GM23338 (cell line): ENCODE data around the gene CSTPP1. TPM values are rescaled to one million over a fixed set of nuclear protein-coding genes. Genes with fewer than 3 reads are reported as not detected.

ENCODE experiments used
- ATAC-seq: fragments of 200-7000 bp; cut with Tn5 transposase; 3 replicates; pipeline ENCODE4 v1.9.1; 2020
- DNase-seq: peaks from one replicate; pipeline ENCODE4 v3.0.0-alpha.2; 2015; ENCODE audit warnings: low spot score
- H2AFZ ChIP-seq: fragments of 200-600 bp; sonication (generic); 2 replicates; pipeline ENCODE4 v1.8.0; 2016; ENCODE audit warnings: antibody characterized with exemption, mild to moderate bottlenecking, moderate library complexity
- H3F3A ChIP-seq: fragments of 200-600 bp; sonication (generic); replicated peaks from 2 replicates; pipeline ENCODE4 v1.8.0; 2017; ENCODE audit warnings: antibody characterized with exemption, mixed run types, low read depth
- H3K27ac ChIP-seq: fragments of 200-600 bp; sonication (generic); 2 replicates; pipeline ENCODE4 v1.6.1; 2016; ENCODE audit warnings: low read depth
- H3K27me3 ChIP-seq: fragments of 200-600 bp; sonication (generic); 2 replicates; pipeline ENCODE4 v1.8.0; 2016; ENCODE audit warnings: mild to moderate bottlenecking, mixed run types, moderate library complexity; ENCODE audit not compliant: insufficient read depth
- H3K36me3 ChIP-seq: fragments of 200-600 bp; sonication (generic); 2 replicates; pipeline ENCODE4 v1.8.0; 2016; ENCODE audit warnings: mild to moderate bottlenecking; ENCODE audit not compliant: insufficient read depth
- H3K4me1 ChIP-seq: fragments of 200-600 bp; sonication (generic); 2 replicates; pipeline ENCODE4 v1.8.0; 2016; ENCODE audit warnings: mild to moderate bottlenecking, moderate library complexity; ENCODE audit not compliant: insufficient read depth
- H3K4me2 ChIP-seq: fragments of 200-600 bp; sonication (generic); 2 replicates; pipeline ENCODE4 v1.7.1; 2017; ENCODE audit warnings: mixed run types
- H3K4me3 ChIP-seq: fragments of 200-600 bp; sonication (generic); 2 replicates; pipeline ENCODE4 v1.6.1; 2016; ENCODE audit warnings: mixed run types
- H3K79me2 ChIP-seq: fragments of 200-600 bp; sonication (generic); replicated peaks from 2 replicates; pipeline ENCODE4 v1.8.0; 2017; ENCODE audit warnings: mild to moderate bottlenecking; ENCODE audit not compliant: insufficient read depth
- H3K9me2 ChIP-seq: fragments of 200-600 bp; sonication (generic); 2 replicates; pipeline ENCODE4 v1.8.0; 2017; ENCODE audit not compliant: insufficient read depth
- H4K20me1 ChIP-seq: fragments of 200-600 bp; sonication (generic); replicated peaks from 2 replicates; pipeline ENCODE4 v1.8.0; 2017; ENCODE audit warnings: mild to moderate bottlenecking; ENCODE audit not compliant: insufficient read depth
- H3K27ac Mint-ChIP-seq: 2 replicates; pipeline ENCODE4 v1.8.0; 2020; ENCODE audit warnings: inconsistent platforms, mild to moderate bottlenecking, moderate library complexity, mixed read lengths
- H3K27me3 Mint-ChIP-seq: 3 replicates; pipeline ENCODE4 v1.8.0; 2022; ENCODE audit warnings: low read depth, mild to moderate bottlenecking, moderate library complexity, mixed read lengths, inconsistent platforms; ENCODE audit not compliant: insufficient read depth, poor library complexity
- H3K36me3 Mint-ChIP-seq: 3 replicates; pipeline ENCODE4 v1.8.0; 2021; ENCODE audit warnings: low read depth, mild to moderate bottlenecking, inconsistent platforms, moderate library complexity, mixed read lengths
- H3K4me1 Mint-ChIP-seq: 3 replicates; pipeline ENCODE4 v1.8.0; 2020; ENCODE audit warnings: mild to moderate bottlenecking, inconsistent platforms, mixed read lengths
- H3K4me3 Mint-ChIP-seq: 3 replicates; pipeline ENCODE4 v1.8.0; 2021; ENCODE audit warnings: moderate library complexity, mild to moderate bottlenecking, inconsistent platforms, mixed read lengths
- H3K9me3 Mint-ChIP-seq: 3 replicates; pipeline ENCODE4 v1.8.0; 2020; ENCODE audit warnings: moderate library complexity, mild to moderate bottlenecking, inconsistent platforms, mixed read lengths
- CREB1 ChIP-seq: fragments of 250-450 bp; sonication (Bioruptor Pico); IDR thresholded peaks from 2 replicates; pipeline ENCODE4 v1.5.0; 2020; ENCODE audit warnings: low read depth, mild to moderate bottlenecking, moderate library complexity
- CTCF ChIP-seq, 2 experiments: fragments of 200-600 bp in 1 of 2; sonication (generic) in 1 of 2; conservative IDR thresholded peaks; 2 replicates each; pipeline versions ENCODE4 v1.5.1 to v1.6.1; 2016 to 2017; ENCODE audit warnings: antibody characterized with exemption in 2 of 2, low read depth in 2 of 2, mild to moderate bottlenecking in 2 of 2, moderate library complexity in 1 of 2
- ETS1 ChIP-seq: IDR thresholded peaks from 2 replicates; pipeline ENCODE4 v1.6.1; 2016; ENCODE audit warnings: antibody characterized with exemption
- EZH2 ChIP-seq: fragments of 200-600 bp; sonication (generic); IDR thresholded peaks from one replicate; pipeline ENCODE4 v1.8.0; 2017; ENCODE audit warnings: antibody characterized with exemption, mild to moderate bottlenecking, low read depth; ENCODE audit not compliant: unreplicated experiment
- EZH2phosphoT487 ChIP-seq: fragments of 200-600 bp; sonication (generic); IDR thresholded peaks from one replicate; pipeline ENCODE4 v1.8.1; 2018; ENCODE audit warnings: antibody characterized with exemption; ENCODE audit not compliant: unreplicated experiment
- JUNB ChIP-seq: IDR thresholded peaks from one replicate; pipeline ENCODE4 v1.6.1; 2016; ENCODE audit warnings: antibody characterized with exemption; ENCODE audit not compliant: unreplicated experiment
- NANOG ChIP-seq: IDR thresholded peaks from 2 replicates; pipeline ENCODE4 v1.6.1; 2016; ENCODE audit warnings: antibody characterized with exemption, borderline replicate concordance
- POLR2AphosphoS5 ChIP-seq: IDR thresholded peaks from 2 replicates; pipeline ENCODE4 v1.6.1; 2016; ENCODE audit warnings: antibody characterized with exemption, low read depth
- REST ChIP-seq: IDR thresholded peaks from one replicate; pipeline ENCODE4 v1.6.1; 2018; ENCODE audit warnings: antibody characterized with exemption; ENCODE audit not compliant: unreplicated experiment
- STAT1 ChIP-seq: IDR thresholded peaks from one replicate; pipeline ENCODE4 v1.6.1; 2016; ENCODE audit warnings: antibody characterized with exemption; ENCODE audit not compliant: unreplicated experiment
- ZNF114 ChIP-seq: fragments of 250-450 bp; sonication (Bioruptor Pico); IDR thresholded peaks from 2 replicates; pipeline ENCODE4 v1.5.0; 2020; ENCODE audit warnings: mild to moderate bottlenecking, moderate library complexity
- ZNF331 ChIP-seq: fragments of 250-450 bp; sonication (Bioruptor Pico); IDR thresholded peaks from 2 replicates; pipeline ENCODE4 v1.5.0; 2020; ENCODE audit warnings: low read depth, mild to moderate bottlenecking, moderate library complexity
- polyA plus RNA-seq: library from polyadenylated mRNA; unstranded; fragments of >200 nt; fragmentation: Nextera tagmentation; extraction: Ambion mirVana; gene quantifications from 2 replicates; pipeline ENCODE4 v1.2.1, GENCODE V29; 2016
- total RNA-seq: library from RNA; depleted of rRNA; stranded (reverse); fragments of >200 nt; shearing (Covaris generic); gene quantifications from 2 replicates; pipeline ENCODE4 v1.2.3, GENCODE V29; 2014

The CSTPP1 gene
- total and polyA plus RNA-seq, 2 experiments from 2014 or later: 23.5 to 42.6 TPM

GRCh38 chr11:47125083-47125482 is 188.5 kb downstream of the CSTPP1 start:
- H3K27ac ChIP-seq: no peak overlapping the region
- H3K9me3 Mint-ChIP-seq: no peaks in the 10 kb centered on the region
- no peak overlapping the region for H3K4me3 Mint-ChIP-seq
- no peak overlapping the region for H2AFZ ChIP-seq
- H3K27me3 Mint-ChIP-seq: no peaks in the 10 kb centered on the region
- H3F3A ChIP-seq: no peaks in the 10 kb centered on the region
- H3K36me3 Mint-ChIP-seq: no peaks in the 10 kb centered on the region
- no peaks in the 10 kb centered on the region for H3K79me2 ChIP-seq
- peaks cover 9% of the 10 kb centered on the region; the same call in 2 of the 3 replicates for H3K4me1 Mint-ChIP-seq
- ATAC-seq (no peak), DNase-seq (no peak)
- no peaks in the 10 kb centered on the region; the same call in 1 of the 2 replicates for H4K20me1 ChIP-seq
- no peak overlapping the region for H3K4me2 ChIP-seq
- TF ChIP-seq ETS1 (no peak), STAT1 (no peak), EZH2phosphoT487 (no peak), JUNB (no peak), REST (no peak)
- H3K27ac Mint-ChIP-seq: no peak overlapping the region
- H3K27me3 ChIP-seq: no peaks in the 10 kb centered on the region
- no peak overlapping the region for H3K4me3 ChIP-seq
- no peaks in the 10 kb centered on the region for H3K36me3 ChIP-seq
- H3K9me2 ChIP-seq: no peaks in the 10 kb centered on the region
- peaks cover 10% of the 10 kb centered on the region for H3K4me1 ChIP-seq

GRCh38 chr11:47127213-47127612 is 190.7 kb downstream of the CSTPP1 start:
- Histone ChIP-seq H3K36me3 (no peaks in the 10 kb centered on the region), H3K79me2 (no peaks in the 10 kb centered on the region), H3F3A (no peaks in the 10 kb centered on the region), H3K4me2 (no peak overlapping the region), H3K4me3 (no peak overlapping the region), H3K4me1 (peaks cover 22% of the 10 kb centered on the region), H4K20me1 (no peaks in the 10 kb centered on the region; the same call in 1 of the 2 replicates), H3K27ac (no peak overlapping the region), H3K9me2 (no peaks in the 10 kb centered on the region), H2AFZ (no peak overlapping the region), H3K27me3 (no peaks in the 10 kb centered on the region)
- H3K4me1 Mint-ChIP-seq: peaks cover 21% of the 10 kb centered on the region
- no peak overlapping the region for H3K4me3 Mint-ChIP-seq
- no peak overlapping the region for H3K27ac Mint-ChIP-seq
- no peak for DNase-seq
- H3K27me3 Mint-ChIP-seq: no peaks in the 10 kb centered on the region
- no peaks in the 10 kb centered on the region for H3K36me3 Mint-ChIP-seq
- no peak for ATAC-seq
- H3K9me3 Mint-ChIP-seq: no peaks in the 10 kb centered on the region
- TF ChIP-seq CREB1 (CRISPR knock-in tag): no peak
- no peak for TF ChIP-seq EZH2phosphoT487
- no peak for TF ChIP-seq STAT1
- TF ChIP-seq POLR2AphosphoS5: no peak
- no peak for TF ChIP-seq NANOG
- TF ChIP-seq JUNB: no peak
- no peak for TF ChIP-seq CTCF (conservative IDR thresholded peaks at IDR 0.05; ENCODE audit: low read depth in 2 of 2)
- TF ChIP-seq REST: no peak
- TF ChIP-seq ZNF331: no peak
- TF ChIP-seq ZNF114 (CRISPR knock-in tag): no peak
- no peak for TF ChIP-seq EZH2
- no peak for TF ChIP-seq ETS1
